Mesothelial cell of epicardium (in vitro differentiated cells): Measurements from ENCODE around the gene FTO. TPM values are rescaled to one million over a fixed set of nuclear protein-coding genes. Genes with fewer than 3 reads are reported as not detected.

Experiments used
- DNase-seq, 2 experiments: peaks; one replicate each; pipeline ENCODE4 v3.0.0; 2021; ENCODE audit warnings: low spot score in 2 of 2; ENCODE audit not compliant: unreplicated experiment in 2 of 2
- H3K27ac Mint-ChIP-seq: 2 replicates; pipeline ENCODE4 v1.8.0; 2021; ENCODE audit warnings: mixed read lengths
- H3K27me3 Mint-ChIP-seq: 2 replicates; pipeline ENCODE4 v1.8.0; 2021; ENCODE audit warnings: low read depth, mixed read lengths
- H3K36me3 Mint-ChIP-seq: 2 replicates; pipeline ENCODE4 v1.8.0; 2021; ENCODE audit warnings: mixed read lengths
- H3K4me1 Mint-ChIP-seq: 2 replicates; pipeline ENCODE4 v1.8.0; 2021; ENCODE audit warnings: mixed read lengths
- H3K4me3 Mint-ChIP-seq: 2 replicates; pipeline ENCODE4 v1.8.0; 2021; ENCODE audit warnings: mild to moderate bottlenecking, moderate library complexity, mixed read lengths
- H3K9me3 Mint-ChIP-seq: 2 replicates; pipeline ENCODE4 v1.8.0; 2021; ENCODE audit warnings: mixed read lengths
- CTCF ChIP-seq: fragments of 200-600 bp; sonication (generic); IDR thresholded peaks from one replicate; pipeline ENCODE4 v1.5.0; 2021; ENCODE audit warnings: antibody characterized with exemption; ENCODE audit not compliant: unreplicated experiment
- total RNA-seq: library from RNA; stranded (reverse); gene quantifications from 3 replicates; pipeline ENCODE4 v1.2.1, GENCODE V29; 2021

The FTO gene
- total RNA-seq, 1 donor from 2014 or later, result 103 TPM

- TF ChIP-seq CTCF, result no peak
- Mint-ChIP-seq H3K36me3 (no peaks in the 10 kb centered on the region), H3K27ac (no peak overlapping the region), H3K9me3 (no peaks in the 10 kb centered on the region), H3K4me1 (peaks cover 15% of the 10 kb centered on the region), H3K27me3 (no peaks in the 10 kb centered on the region), H3K4me3 (no peak overlapping the region)
- DNase-seq, result no peak
These were observed 495.7 kb downstream of the FTO start for GRCh38 chr16:54199487-54200160.

GRCh38 chr16:54200161-54200534, 496.2 kb downstream of the FTO start:
- DNase-seq, result no peak
- Mint-ChIP-seq H3K4me1 (peaks cover 16% of the 10 kb centered on the region), H3K27ac (no peak overlapping the region), H3K36me3 (no peaks in the 10 kb centered on the region), H3K9me3 (no peaks in the 10 kb centered on the region), H3K27me3 (peaks cover 3% of the 10 kb centered on the region), H3K4me3 (no peak overlapping the region)
- no peak for TF ChIP-seq CTCF

- Mint-ChIP-seq H3K4me1 (peaks cover 17% of the 10 kb centered on the region), H3K27ac (no peak overlapping the region), H3K27me3 (peaks cover 3% of the 10 kb centered on the region), H3K4me3 (no peak overlapping the region), H3K36me3 (no peaks in the 10 kb centered on the region), H3K9me3 (no peaks in the 10 kb centered on the region)
- no peak for DNase-seq
- no peak for TF ChIP-seq CTCF
These were observed 496.8 kb downstream of the FTO start for GRCh38 chr16:54200720-54201119.

GRCh38 chr16:54201200-54201599, 497.2 kb downstream of the FTO start:
- no peaks in the 10 kb centered on the region for H3K36me3 Mint-ChIP-seq

More at GRCh38 chr16:54201200-54201599, 497.2 kb downstream of the FTO start:
- Mint-ChIP-seq H3K27me3 (peaks cover 3% of the 10 kb centered on the region), H3K4me1 (peaks cover 18% of the 10 kb centered on the region), H3K9me3 (no peaks in the 10 kb centered on the region), H3K4me3 (no peak overlapping the region), H3K27ac (no peak overlapping the region)
- DNase-seq, result no peak
- TF ChIP-seq CTCF, result no peak

Other genes starting within 250 kb of the FTO start
- 41.1 to 43.7 TPM (median 42.0 TPM) in 3 replicates for gene AKTIP, start 200.9 kb upstream of the FTO start, total RNA-seq
- 19.8 to 22.0 TPM (median 20.6 TPM) in 3 replicates for gene RPGRIP1L, start 297 bp upstream of the FTO start, total RNA-seq